Panc1 (cell line): Measurements from ENCODE around the gene ATXN1. TPM values are rescaled to one million over a fixed set of nuclear protein-coding genes. Genes with fewer than 3 reads are reported as not detected.

ENCODE experiments used
- ATAC-seq: fragments of 200-7000 bp; cut with Tn5 transposase; 2 replicates; pipeline ENCODE4 v1.9.1; 2020; ENCODE audit warnings: mild to moderate bottlenecking, moderate library complexity
- BruUV-seq: library from RNA; stranded (reverse); fragments of 400-500 nt; replicated peaks from 2 replicates; lab custom pipeline; 2021; lab: Mats Ljungman, UMichigan
- CTCF ChIA-PET: fragments of 300-600 bp; sonication (Branson Sonifier 250); formaldehyde crosslinking; loops from one replicate; lab custom pipeline; 2022; ENCODE audit warnings: antibody characterized with exemption; lab: Charles Lee
- POLR2A ChIA-PET: fragments of 300-600 bp; sonication (Branson Sonifier 250); formaldehyde crosslinking; loops from one replicate; lab custom pipeline; 2022; ENCODE audit warnings: antibody characterized with exemption; lab: Charles Lee
- DNase-seq: peaks from one replicate; pipeline ENCODE4 v3.0.0-alpha.2; 2010; ENCODE audit warnings: low read depth, low spot score
- H3K27ac ChIP-seq: 2 replicates; pipeline ENCODE4 v1.5.1; 2011; ENCODE audit warnings: mild to moderate bottlenecking, low read length, inconsistent platforms
- H3K27me3 ChIP-seq: fragments of 200-500 bp; sonication (Bioruptor generic); 2 replicates; pipeline ENCODE4 v1.6.0; 2014; ENCODE audit warnings: low read length, inconsistent platforms; ENCODE audit not compliant: control insufficient read depth, insufficient read depth
- H3K36me3 ChIP-seq: fragments of 200-500 bp; sonication (Bioruptor generic); 2 replicates; pipeline ENCODE4 v1.5.1; 2014; ENCODE audit warnings: inconsistent platforms, mild to moderate bottlenecking, low read length, moderate library complexity; ENCODE audit not compliant: control insufficient read depth, insufficient read depth
- H3K4me1 ChIP-seq: 2 replicates; pipeline ENCODE4 v1.5.1; 2011; ENCODE audit warnings: inconsistent platforms, mild to moderate bottlenecking, low read length, moderate library complexity; ENCODE audit not compliant: control insufficient read depth, insufficient read depth
- H3K4me3 ChIP-seq, 2 experiments: 2 replicates each; pipeline ENCODE4 v1.5.1; 2011 to 2012; ENCODE audit warnings: low read depth in 2 of 2, low read length in 2 of 2, mild to moderate bottlenecking in 2 of 2, inconsistent platforms in 1 of 2, moderate library complexity in 1 of 2
- H3K9me3 ChIP-seq: fragments of 200-500 bp; sonication (Bioruptor generic); 2 replicates; pipeline ENCODE4 v1.5.1; 2014; ENCODE audit warnings: low read depth, mild to moderate bottlenecking, inconsistent platforms, low read length, moderate library complexity; ENCODE audit not compliant: control insufficient read depth, insufficient read depth
- POLR2AphosphoS5 ChIP-seq: IDR thresholded peaks from 2 replicates; pipeline ENCODE4 v1.6.1; 2012; ENCODE audit warnings: mild to moderate bottlenecking, low read depth, low read length, moderate library complexity
- SIN3A ChIP-seq: IDR thresholded peaks from 2 replicates; pipeline ENCODE4 v1.6.1; 2012; ENCODE audit warnings: low read depth, mild to moderate bottlenecking, low read length, moderate library complexity, borderline replicate concordance; ENCODE audit not compliant: insufficient read depth
- TCF7L2 ChIP-seq: IDR thresholded peaks from 2 replicates; pipeline ENCODE4 v1.6.1; 2011; ENCODE audit warnings: mild to moderate bottlenecking, low read depth, low read length, inconsistent platforms
- in situ Hi-C: cut with HindIII; loops from 2 replicates; pipeline ENCODE4 v1.10.0; 2016; ENCODE audit warnings: low sequenced_read_pairs, low pct_unique_long_range_greater_than_20kb
- intact Hi-C: fragments of 100-400 bp; cut with micrococcal nuclease; formaldehyde crosslinking; loops from one replicate; pipeline ENCODE4 v1.10.0; 2022; ENCODE audit not compliant: unreplicated experiment
- total RNA-seq: library from RNA; stranded (reverse); gene quantifications from one replicate; pipeline ENCODE4 v1.2.1, GENCODE V29; 2021; ENCODE audit not compliant: unreplicated experiment
- TF ChIP-seq, protein P1 (sequence below), 2 experiments: IDR thresholded peaks; 2 replicates each; pipeline ENCODE4 v1.6.1; 2011 to 2012; ENCODE audit warnings: low read depth in 2 of 2, control low read depth in 1 of 2, low read length in 1 of 2, mild to moderate bottlenecking in 1 of 2, moderate library complexity in 1 of 2; ENCODE audit not compliant: insufficient read depth in 1 of 2
- TF ChIP-seq, protein P2 (sequence below): fragments of 450-650 bp; IDR thresholded peaks from 2 replicates; pipeline ENCODE4 v1.5.1; 2017; ENCODE audit warnings: mild to moderate bottlenecking

The ATXN1 gene
- total RNA-seq, 1 experiment from 2014 or later, result 67.1 TPM

DNA sequence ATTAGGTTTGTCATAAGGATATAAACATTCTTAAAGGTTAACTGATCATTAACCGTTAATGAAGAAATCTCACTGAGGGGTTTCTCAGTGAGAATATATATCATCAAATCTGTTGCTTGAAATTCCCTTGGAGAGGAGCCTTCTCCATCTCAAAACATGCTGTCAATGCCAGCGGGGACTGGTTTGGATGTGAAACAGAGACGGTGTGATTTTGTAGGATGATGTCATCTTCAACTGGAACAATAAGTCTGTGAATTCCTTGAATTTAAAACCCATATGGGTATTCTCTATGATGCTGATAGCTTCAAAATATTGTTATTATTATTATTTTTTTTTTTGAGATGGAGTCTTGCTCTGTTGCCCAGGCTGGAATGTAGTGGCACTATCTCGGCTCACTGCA, 447.0 kb downstream of the ATXN1 start:
- Histone ChIP-seq H3K4me1 (no peaks in the 10 kb centered on the region), H3K36me3 (no peaks in the 10 kb centered on the region), H3K27ac (no peak overlapping the region), H3K4me3 (no peak overlapping the region), H3K27me3 (no peaks in the 10 kb centered on the region), H3K9me3 (no peaks in the 10 kb centered on the region)
- TF ChIP-seq POLR2AphosphoS5 (no peak), SIN3A (no peak), TCF7L2 (no peak)
- TF ChIP-seq, protein P1, sequence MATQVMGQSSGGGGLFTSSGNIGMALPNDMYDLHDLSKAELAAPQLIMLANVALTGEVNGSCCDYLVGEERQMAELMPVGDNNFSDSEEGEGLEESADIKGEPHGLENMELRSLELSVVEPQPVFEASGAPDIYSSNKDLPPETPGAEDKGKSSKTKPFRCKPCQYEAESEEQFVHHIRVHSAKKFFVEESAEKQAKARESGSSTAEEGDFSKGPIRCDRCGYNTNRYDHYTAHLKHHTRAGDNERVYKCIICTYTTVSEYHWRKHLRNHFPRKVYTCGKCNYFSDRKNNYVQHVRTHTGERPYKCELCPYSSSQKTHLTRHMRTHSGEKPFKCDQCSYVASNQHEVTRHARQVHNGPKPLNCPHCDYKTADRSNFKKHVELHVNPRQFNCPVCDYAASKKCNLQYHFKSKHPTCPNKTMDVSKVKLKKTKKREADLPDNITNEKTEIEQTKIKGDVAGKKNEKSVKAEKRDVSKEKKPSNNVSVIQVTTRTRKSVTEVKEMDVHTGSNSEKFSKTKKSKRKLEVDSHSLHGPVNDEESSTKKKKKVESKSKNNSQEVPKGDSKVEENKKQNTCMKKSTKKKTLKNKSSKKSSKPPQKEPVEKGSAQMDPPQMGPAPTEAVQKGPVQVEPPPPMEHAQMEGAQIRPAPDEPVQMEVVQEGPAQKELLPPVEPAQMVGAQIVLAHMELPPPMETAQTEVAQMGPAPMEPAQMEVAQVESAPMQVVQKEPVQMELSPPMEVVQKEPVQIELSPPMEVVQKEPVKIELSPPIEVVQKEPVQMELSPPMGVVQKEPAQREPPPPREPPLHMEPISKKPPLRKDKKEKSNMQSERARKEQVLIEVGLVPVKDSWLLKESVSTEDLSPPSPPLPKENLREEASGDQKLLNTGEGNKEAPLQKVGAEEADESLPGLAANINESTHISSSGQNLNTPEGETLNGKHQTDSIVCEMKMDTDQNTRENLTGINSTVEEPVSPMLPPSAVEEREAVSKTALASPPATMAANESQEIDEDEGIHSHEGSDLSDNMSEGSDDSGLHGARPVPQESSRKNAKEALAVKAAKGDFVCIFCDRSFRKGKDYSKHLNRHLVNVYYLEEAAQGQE (IDR thresholded peaks at IDR 0.05; ENCODE audit: insufficient read depth in 1 of 2, low read depth in 2 of 2, low read length in 1 of 2), result no peak
- TF ChIP-seq, protein P2, sequence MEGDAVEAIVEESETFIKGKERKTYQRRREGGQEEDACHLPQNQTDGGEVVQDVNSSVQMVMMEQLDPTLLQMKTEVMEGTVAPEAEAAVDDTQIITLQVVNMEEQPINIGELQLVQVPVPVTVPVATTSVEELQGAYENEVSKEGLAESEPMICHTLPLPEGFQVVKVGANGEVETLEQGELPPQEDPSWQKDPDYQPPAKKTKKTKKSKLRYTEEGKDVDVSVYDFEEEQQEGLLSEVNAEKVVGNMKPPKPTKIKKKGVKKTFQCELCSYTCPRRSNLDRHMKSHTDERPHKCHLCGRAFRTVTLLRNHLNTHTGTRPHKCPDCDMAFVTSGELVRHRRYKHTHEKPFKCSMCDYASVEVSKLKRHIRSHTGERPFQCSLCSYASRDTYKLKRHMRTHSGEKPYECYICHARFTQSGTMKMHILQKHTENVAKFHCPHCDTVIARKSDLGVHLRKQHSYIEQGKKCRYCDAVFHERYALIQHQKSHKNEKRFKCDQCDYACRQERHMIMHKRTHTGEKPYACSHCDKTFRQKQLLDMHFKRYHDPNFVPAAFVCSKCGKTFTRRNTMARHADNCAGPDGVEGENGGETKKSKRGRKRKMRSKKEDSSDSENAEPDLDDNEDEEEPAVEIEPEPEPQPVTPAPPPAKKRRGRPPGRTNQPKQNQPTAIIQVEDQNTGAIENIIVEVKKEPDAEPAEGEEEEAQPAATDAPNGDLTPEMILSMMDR, result no peak
- no peak for ATAC-seq
- POLR2A ChIA-PET, result no interaction called here
- no peak for DNase-seq
- intact Hi-C loops, result no loop called here
- in situ Hi-C loops, result no loop called here
- CTCF ChIA-PET, result no interaction called here
- BruUV-seq, result no TSS peak

DNA sequence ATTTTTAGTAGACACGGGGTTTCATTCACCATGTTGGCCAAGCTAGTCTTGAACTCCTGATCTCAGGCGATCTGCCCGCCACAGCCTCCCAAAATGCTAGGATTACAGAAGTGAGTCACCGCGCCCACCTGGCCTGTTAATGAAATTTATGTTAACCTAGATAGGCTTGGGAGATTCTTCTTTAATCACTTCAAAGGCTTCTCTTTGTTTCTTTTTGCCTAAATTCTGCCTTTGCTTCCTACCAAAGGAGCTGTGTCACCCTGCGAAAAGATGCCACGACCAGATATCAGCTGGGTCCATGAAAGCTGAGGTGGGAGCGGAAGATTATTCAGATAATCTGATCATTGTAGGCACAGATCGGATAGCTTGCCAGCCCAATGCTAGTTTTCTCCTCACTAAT, 447.5 kb downstream of the ATXN1 start:
- TF ChIP-seq TCF7L2, result no peak
- TF ChIP-seq, protein P1 (IDR thresholded peaks at IDR 0.05; ENCODE audit: insufficient read depth in 1 of 2, low read depth in 2 of 2, low read length in 1 of 2), result no peak
- no peak for TF ChIP-seq POLR2AphosphoS5
- TF ChIP-seq SIN3A, result no peak
- TF ChIP-seq, protein P2, result no peak
- in situ Hi-C loops (no loop called here), intact Hi-C loops (no loop called here)
- Histone ChIP-seq H3K4me3 (no peak overlapping the region), H3K4me1 (no peaks in the 10 kb centered on the region), H3K36me3 (no peaks in the 10 kb centered on the region), H3K27me3 (no peaks in the 10 kb centered on the region), H3K9me3 (no peaks in the 10 kb centered on the region), H3K27ac (no peak overlapping the region)
- no peak for DNase-seq
- POLR2A ChIA-PET, result no interaction called here
- BruUV-seq, result no TSS peak
- CTCF ChIA-PET, result no interaction called here
- no peak for ATAC-seq
